ENCODE data around the gene MPO. TPM values are rescaled to one million over a fixed set of nuclear protein-coding genes. Genes with fewer than 3 reads are reported as not detected.

The MPO gene
- polyA plus RNA-seq, 1 donor: 2.4 TPM

DNA sequence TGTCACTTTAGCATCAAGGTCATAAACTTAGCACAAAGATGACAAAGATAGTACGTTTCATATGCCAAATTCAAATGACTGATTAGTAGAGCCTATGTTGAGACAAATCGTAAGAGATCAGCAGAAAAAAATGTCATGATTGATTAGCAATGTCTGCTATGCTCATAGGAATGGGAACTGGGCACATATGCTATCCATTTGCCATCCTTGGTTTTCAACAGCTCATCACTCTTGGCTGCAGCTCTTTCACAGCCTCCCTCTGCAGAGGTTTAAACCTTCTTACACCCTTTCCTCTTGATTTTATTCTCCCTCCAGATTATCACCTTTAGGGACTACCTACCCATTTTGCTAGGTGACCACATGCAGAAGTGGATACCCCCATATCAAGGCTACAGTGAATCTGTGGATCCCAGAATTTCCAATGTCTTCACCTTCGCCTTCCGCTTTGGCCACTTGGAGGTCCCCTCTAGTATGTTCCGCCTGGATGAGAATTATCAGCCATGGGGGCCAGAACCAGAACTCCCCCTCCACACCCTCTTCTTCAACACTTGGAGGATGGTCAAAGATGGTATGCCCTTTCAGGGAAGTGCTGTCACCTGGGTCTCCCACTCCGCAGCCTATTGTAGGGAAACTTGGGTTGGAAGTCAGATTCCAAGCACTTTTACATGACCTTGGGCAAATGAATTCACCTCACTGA, 16.2 kb downstream of the MPO start:
- DNase-seq: no peak

GRCh38 chr17:58263773-58264172, 17.0 kb downstream of the MPO start:
- DNase-seq: no peak

GRCh38 chr17:58262149-58262548, 18.6 kb downstream of the MPO start:
- DNase-seq: no peak

DNA sequence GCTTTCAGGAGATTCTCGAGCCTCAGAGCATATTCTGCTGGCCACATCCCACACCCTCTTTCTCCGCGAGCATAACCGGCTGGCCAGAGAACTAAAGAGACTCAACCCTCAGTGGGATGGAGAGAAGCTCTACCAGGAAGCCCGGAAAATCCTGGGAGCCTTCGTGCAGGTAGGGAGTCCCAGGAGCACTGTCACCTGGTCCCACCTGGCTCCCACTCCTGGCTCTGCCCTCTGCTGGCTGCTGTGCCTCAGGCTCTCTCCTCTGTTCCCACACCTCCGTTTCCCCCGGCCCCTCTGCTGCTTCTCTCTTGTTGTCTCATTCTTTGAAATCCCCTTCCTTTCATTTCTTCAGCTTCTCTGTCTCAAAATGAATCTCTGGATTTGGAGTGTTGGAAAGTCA, 25.9 kb downstream of the MPO start:
- DNase-seq: no peak

GRCh38 chr17:58253082-58253481, 27.7 kb downstream of the MPO start:
- no peak for DNase-seq

GRCh38 chr17:58252141-58252540, 28.6 kb downstream of the MPO start:
- DNase-seq: no peak

DNA sequence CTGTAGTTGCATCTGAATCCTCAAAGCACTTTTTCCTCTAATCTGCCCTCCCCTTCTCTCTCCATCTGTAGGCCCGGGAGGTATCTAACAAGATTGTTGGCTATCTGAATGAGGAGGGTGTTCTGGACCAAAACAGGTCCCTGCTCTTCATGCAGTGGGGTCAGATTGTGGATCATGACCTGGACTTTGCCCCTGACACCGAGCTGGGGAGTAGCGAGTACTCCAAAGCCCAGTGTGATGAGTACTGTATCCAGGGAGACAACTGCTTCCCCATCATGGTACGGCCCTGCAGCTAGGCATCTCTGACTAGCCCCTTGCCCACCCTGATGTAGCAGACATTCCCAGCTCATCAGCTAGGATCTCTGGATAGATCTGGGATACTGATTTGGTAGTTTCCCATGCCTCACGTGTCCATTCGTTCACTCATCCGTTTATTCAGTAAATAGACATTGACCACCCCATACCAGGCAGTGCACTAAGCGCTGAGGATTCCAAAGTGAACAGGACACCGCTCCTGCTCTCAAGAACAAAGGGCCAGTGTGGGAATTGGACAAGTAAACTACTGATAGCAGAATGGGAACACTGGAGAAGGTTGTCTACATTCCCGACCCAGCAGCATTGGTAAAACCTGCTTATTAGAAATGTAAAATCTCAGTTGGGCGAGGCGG, 30.3 kb downstream of the MPO start:
- no peak for DNase-seq

GRCh38 chr17:58249270-58250133, 31.2 kb downstream of the MPO start:
- DNase-seq: peak; percentile 72

- no peak for DNase-seq
These were observed 31.8 kb downstream of the MPO start for GRCh38 chr17:58248955-58249269.

DNA sequence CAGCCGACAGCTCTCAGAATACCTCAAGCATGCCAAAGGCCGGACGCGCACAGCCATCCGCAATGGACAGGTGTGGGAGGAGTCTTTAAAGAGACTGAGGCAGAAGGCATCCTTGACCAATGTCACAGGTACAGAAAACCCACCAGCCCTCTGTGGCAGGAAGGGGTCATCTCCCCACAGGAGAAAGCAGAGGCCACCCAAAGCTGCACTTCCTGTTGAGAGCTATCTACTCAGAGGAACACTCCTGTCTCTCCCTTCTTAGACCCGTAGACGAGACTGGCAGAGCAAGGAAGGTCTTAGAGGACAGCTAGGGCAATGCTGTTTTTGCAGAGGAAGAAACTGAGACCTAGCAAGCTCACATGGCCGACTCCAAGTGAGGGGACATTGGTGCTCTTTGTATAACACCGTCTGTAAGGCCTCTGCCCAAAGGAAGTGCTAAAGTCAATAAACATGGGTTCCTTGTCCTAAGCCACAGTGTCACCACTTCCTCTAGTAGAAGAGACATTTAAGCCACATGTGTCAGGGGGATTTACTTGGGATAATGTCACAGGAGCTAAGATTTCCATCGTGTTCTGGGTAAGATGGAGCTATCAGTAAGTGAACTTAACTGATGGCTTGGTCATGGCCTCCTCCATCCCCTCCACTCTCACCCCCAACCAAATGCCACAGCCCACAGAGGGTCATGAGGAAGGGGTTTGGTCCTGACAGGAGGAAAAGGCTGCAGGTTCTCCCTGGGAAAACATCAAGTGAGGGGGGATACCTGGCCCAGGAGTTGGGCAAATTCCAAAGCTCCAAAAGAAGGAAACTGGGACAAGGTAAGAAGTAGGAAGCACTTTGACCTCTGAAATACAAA, 33.0 kb downstream of the MPO start:
- no peak for DNase-seq

- no peak for DNase-seq
These were observed 34.0 kb downstream of the MPO start for GRCh38 chr17:58246781-58247180.

DNA sequence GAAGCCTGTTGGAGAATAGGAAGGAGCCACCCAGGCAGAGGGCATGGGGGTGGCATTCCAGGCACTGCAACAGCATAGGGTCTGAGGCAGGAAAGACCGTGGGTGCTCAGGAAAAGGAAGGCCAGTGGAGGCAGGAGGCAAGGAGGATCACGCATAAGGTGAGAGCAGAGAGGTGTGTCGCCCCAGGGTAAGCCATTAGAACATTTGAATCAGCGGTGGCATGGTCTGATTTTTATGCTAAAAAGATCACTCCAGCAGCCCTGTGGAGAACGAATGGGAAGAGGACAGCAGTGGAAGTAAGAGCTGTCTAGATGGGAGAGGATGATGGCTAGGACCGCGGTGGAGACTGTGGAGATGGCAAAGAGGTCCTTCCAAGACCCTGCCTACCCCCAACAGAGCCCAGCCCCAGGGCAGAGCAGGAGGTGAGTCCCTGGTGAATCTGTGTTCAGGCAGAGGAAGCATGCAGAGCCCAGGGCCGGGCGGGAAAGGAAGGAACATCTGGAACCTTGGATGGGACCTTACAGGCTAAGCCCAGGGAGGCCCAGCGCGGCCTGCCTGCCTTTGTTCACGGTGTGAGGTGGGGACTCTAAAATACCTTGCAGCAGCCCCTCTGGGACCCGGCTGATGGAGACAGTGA, 34.5 kb downstream of the MPO start:
- DNase-seq: no peak

DNA sequence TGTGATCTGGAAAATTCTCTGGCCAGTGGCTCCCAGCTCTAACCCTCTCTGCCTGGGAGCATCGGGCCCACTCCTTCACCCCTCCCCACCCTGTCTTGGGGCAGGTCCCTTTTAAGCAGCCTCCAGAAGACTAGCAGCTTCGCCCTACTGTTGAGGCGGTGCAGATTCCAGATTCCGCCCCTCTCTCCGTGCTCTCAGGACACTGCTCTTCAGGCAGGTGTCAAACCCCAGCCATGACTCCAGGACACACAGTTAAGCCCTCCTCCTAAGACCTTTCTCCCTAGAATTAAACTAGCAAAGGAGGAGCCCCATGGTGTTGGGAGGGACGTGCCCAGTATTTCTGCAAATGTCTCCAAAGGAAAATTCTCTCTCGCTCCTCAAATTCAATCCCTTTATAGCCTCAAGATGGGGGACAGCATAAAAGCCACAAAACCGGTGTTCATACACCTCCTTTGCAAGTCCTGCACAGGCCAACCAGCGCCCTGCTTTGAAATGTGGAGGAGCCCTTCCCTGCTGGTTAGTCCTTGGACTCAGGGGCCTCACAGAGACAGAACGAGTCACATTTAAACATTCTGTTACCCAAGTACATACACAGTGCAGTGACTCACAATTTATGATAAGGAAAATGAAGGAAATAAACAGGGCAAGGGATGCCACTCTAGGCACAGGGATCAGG, 35.2 kb downstream of the MPO start:
- DNase-seq: no peak

GRCh38 chr17:58244963-58245362, 35.8 kb downstream of the MPO start:
- DNase-seq: no peak

- no peak for DNase-seq
These were observed 38.5 kb downstream of the MPO start for GRCh38 chr17:58242171-58242784.

DNA sequence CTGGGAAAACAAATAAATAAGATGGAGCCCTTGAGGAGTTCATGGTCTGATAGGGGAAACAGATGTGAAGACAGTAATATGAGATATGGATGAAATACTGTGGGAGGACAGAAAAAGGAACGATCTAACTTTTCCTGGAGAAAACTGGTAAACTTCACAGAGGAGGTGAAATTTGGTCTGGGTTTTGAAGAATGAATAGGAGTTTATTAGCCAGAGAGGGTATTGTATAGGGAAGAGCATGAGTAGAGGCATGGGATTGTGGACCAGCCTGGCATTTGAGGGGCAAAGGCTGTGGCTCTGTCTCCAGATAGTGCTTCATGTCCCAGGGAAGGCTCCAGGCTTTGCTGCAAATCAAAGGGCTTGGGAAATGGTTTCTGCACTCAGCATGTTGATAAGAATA, 40.7 kb downstream of the MPO start:
- DNase-seq: no peak

DNA sequence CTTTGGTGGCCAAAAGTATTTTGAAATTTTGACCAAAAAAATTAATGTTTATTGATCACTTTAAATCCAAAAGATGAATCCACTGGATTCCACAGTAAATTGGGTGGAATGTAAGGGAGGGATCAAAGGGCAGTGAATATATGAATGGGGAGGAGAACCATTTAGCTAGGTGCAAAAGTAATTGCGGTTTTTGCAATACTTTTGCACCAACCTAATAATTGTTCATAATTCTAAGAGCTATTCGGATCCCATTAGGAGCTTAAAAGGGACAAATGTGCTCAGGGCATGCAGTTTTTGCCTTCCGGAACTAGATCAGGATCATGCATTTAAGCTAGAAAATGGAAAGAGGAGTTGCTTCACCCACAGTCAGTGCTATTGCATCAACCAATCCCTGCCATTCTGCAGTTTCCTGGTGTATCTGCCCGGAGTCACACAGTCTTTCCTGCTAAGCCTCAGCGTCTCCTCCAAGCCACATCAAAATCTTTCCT, 42.5 kb downstream of the MPO start, which contains the start of gene LPO:
LPO (plus strand) TSS at position 438 of the 488 bp plus-strand sequence. CDS start 4,396 bp downstream, outside the sequence.
- DNase-seq: no peak

DNA sequence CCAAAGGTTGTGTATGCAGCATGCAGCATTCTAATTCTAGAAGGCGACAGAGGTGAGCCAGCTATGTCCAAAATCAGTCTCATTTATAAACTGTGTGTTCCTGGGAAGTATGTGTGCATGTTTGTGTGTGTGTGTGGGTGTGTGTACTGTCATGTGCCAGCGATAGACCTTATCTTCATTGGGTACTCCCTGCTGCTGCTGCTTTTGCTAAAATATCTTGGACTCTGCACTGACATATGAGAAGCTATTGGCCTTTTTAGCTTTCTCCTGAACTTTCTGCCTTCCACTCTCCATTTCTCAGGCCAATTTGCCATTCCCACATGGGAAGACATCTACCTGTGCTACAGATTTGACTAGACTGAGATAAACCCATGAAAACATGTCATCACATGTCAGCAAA, 44.3 kb downstream of the MPO start:
- DNase-seq: no peak

GRCh38 chr17:58235821-58236220, 44.9 kb downstream of the MPO start:
- no peak for DNase-seq

DNA sequence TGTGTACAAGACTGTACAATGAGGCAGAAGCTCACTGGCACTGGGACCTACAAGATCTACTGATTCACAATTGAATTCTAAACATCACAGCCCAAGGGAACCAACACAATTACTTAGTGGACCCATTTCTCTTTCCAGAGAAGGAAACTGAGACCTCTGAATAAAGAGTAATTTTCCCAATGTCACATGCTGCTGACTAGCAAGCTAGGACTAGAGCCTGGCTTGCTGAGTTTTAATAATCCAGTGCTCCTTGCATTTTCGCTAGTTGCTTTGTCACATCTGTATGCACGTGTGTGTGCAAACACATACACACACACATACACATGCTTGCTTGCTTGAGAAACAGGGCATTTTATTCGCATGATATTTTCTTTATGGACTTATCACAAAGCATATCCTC, 46.2 kb downstream of the MPO start:
- DNase-seq: no peak

Data from left kidney (tissue), 2 donors.